Measurements from ENCODE around the gene TBC1D23.

Gene TBC1D23

DNA sequence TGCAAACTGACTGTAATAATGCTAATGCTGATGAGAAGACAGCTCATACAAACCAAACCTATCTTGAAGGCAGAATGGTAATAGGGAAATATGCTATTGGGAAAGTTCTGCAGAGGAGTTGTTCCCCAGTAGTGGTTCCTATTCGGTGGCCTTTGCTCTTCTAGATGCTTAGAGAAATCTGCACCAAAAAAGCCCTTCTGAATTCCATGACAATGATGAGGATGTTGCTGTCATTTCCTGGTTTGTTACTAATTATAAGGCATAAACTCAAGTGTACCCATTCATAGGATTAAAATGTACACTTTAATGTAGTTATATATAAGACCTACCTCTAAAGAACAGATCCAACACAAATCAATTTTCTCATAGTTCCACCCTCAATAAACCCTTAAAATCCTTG lies 110.0 kb downstream of the TBC1D23 start:
- H3K79me1 ChIP-seq (replicated peaks; ENCODE audit: low read length, poor library complexity, severe bottlenecking), result peaks cover 23% of the 10 kb centered on the region
- H2BK15ac ChIP-seq (ENCODE audit: low read depth, poor library complexity, severe bottlenecking), result no peak overlapping the region
- no peak overlapping the region for H2BK5ac ChIP-seq (ENCODE audit: low read depth, low read length, poor library complexity, severe bottlenecking)
- no peak overlapping the region for H4K8ac ChIP-seq (ENCODE audit: low read length)
- H4K91ac ChIP-seq (ENCODE audit: low read length), result no peak overlapping the region
- H3K4me1 ChIP-seq (ENCODE audit: control insufficient read depth, insufficient read depth, low read depth, low read length), result peaks cover 2% of the 10 kb centered on the region
- H3K4me3 ChIP-seq (ENCODE audit: insufficient read depth in 1 of 2, low read depth in 1 of 2, low read length in 2 of 2), result no peak overlapping the region
- no peak overlapping the region for H2AFZ ChIP-seq (ENCODE audit: low read depth, low read length)
- H3K23ac ChIP-seq (ENCODE audit: low read length in 2 of 2), result no peak overlapping the region
- WGBS, result no CpG with 5 or more reads among the region's 1 CpG
- H3K4me2 ChIP-seq (ENCODE audit: low read length, poor library complexity, severe bottlenecking), result no peak overlapping the region
- H3K36me3 ChIP-seq (ENCODE audit: control insufficient read depth in 1 of 2, insufficient read depth in 2 of 2, low read depth in 1 of 2, low read length in 2 of 2), result peaks cover 16 to 93% of the 10 kb centered on the region in 2 experiments
- H2AK5ac ChIP-seq (ENCODE audit: low read length, severe bottlenecking), result no peak overlapping the region
- H3K4ac ChIP-seq (ENCODE audit: low read depth in 1 of 2, low read length in 2 of 2), result no peak overlapping the region
- H3K18ac ChIP-seq (ENCODE audit: low read depth in 1 of 2, low read length in 2 of 2), result no peak overlapping the region
- H3K14ac ChIP-seq (ENCODE audit: low read length in 2 of 2), result no peak overlapping the region
- DNase-seq, result no peak
- no peaks in the 10 kb centered on the region for H3K9me3 ChIP-seq (ENCODE audit: control insufficient read depth, low read length)
- H2BK120ac ChIP-seq (ENCODE audit: low read depth, low read length), result no peak overlapping the region
- H3K27me3 ChIP-seq (ENCODE audit: control insufficient read depth in 1 of 2, insufficient read depth in 1 of 2, low read length in 2 of 2), result no peaks in the 10 kb centered on the region
- no peak overlapping the region for H3K27ac ChIP-seq (ENCODE audit: low read length, poor library complexity, severe bottlenecking)
- no peak overlapping the region for H2BK12ac ChIP-seq (ENCODE audit: low read length in 2 of 2)
- H3K9ac ChIP-seq (ENCODE audit: low read length), result no peak overlapping the region

DNA sequence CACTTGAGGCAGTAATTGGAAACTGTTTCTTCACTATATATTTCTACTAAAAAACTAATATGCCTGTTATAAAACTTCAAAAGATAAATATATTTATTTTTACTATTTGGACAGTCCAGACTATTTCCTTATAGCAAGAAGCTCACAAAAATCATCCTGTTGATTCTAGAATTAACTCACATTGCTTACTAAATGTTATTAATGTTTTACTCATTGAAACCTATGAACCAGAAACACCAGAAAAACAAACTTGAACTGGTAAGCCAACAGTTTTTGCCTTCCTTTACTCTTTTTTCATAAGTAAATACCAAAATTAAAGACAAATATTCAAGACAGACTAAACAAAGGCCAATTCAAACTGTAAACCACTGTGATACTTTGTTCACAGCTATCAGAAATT lies 113.7 kb downstream of the TBC1D23 start:
- Histone ChIP-seq H4K8ac (ENCODE audit: low read length) (no peak overlapping the region), H2AK5ac (ENCODE audit: low read length, severe bottlenecking) (no peak overlapping the region), H2AFZ (ENCODE audit: low read depth, low read length) (no peak overlapping the region), H3K23ac (ENCODE audit: low read length in 2 of 2) (no peak overlapping the region), H3K4me3 (ENCODE audit: insufficient read depth in 1 of 2, low read depth in 1 of 2, low read length in 2 of 2) (no peak overlapping the region), H3K4ac (ENCODE audit: low read depth in 1 of 2, low read length in 2 of 2) (no peak overlapping the region), H3K79me1 (replicated peaks; ENCODE audit: low read length, poor library complexity, severe bottlenecking) (peaks cover 19% of the 10 kb centered on the region), H4K91ac (ENCODE audit: low read length) (no peak overlapping the region), H2BK12ac (ENCODE audit: low read length in 2 of 2) (no peak overlapping the region), H3K27ac (ENCODE audit: low read length, poor library complexity, severe bottlenecking) (no peak overlapping the region), H3K14ac (ENCODE audit: low read length in 2 of 2) (no peak overlapping the region), H3K9me3 (ENCODE audit: control insufficient read depth, low read length) (no peaks in the 10 kb centered on the region), H3K4me2 (ENCODE audit: low read length, poor library complexity, severe bottlenecking) (no peak overlapping the region), H3K4me1 (ENCODE audit: control insufficient read depth, insufficient read depth, low read depth, low read length) (peaks cover 2% of the 10 kb centered on the region), H3K18ac (ENCODE audit: low read depth in 1 of 2, low read length in 2 of 2) (no peak overlapping the region), H2BK120ac (ENCODE audit: low read depth, low read length) (no peak overlapping the region), H2BK15ac (ENCODE audit: low read depth, poor library complexity, severe bottlenecking) (no peak overlapping the region), H3K9ac (ENCODE audit: low read length) (no peak overlapping the region), H3K27me3 (ENCODE audit: control insufficient read depth in 1 of 2, insufficient read depth in 1 of 2, low read length in 2 of 2) (no peaks in the 10 kb centered on the region), H3K36me3 (ENCODE audit: control insufficient read depth in 1 of 2, insufficient read depth in 2 of 2, low read depth in 1 of 2, low read length in 2 of 2) (peaks cover 20 to 89% of the 10 kb centered on the region in 2 experiments), H2BK5ac (ENCODE audit: low read depth, low read length, poor library complexity, severe bottlenecking) (no peak overlapping the region)
- no peak for DNase-seq

Measured in mesenchymal stem cell (in vitro differentiated cells and primary cell).